ENCODE results near the gene CFAP43.

The CFAP43 gene

GRCh38 chr10:104234934-104235333 lies 2.8 kb upstream of the CFAP43 start:
- FAIRE-seq (no peak), DNase-seq (ENCODE audit: insufficient read length, low spot score) (no peak)
- TF ChIP-seq TAF1 (IDR thresholded peaks at IDR 0.05; ENCODE audit: low read depth, low read length) (no peak), POLR2AphosphoS5 (IDR thresholded peaks at IDR 0.05; ENCODE audit: low read depth, low read length) (no peak), SPI1 (IDR thresholded peaks at IDR 0.05; ENCODE audit: low read depth, low read length) (no peak), POU2F2 (IDR thresholded peaks at IDR 0.05; ENCODE audit: low read depth, low read length) (no peak), PAX5 (IDR thresholded peaks at IDR 0.05; ENCODE audit: insufficient read depth, low read length, severe bottlenecking) (no peak), POLR2A (IDR thresholded peaks at IDR 0.05; ENCODE audit: low read depth, low read length) (no peak)

GRCh38 chr10:104233817-104234216 lies 1.7 kb upstream of the CFAP43 start:
- DNase-seq (ENCODE audit: insufficient read length, low spot score) (no peak), FAIRE-seq (no peak)
- TF ChIP-seq SPI1 (IDR thresholded peaks at IDR 0.05; ENCODE audit: low read depth, low read length) (no peak), PAX5 (IDR thresholded peaks at IDR 0.05; ENCODE audit: insufficient read depth, low read length, severe bottlenecking) (no peak), POU2F2 (IDR thresholded peaks at IDR 0.05; ENCODE audit: low read depth, low read length) (no peak), POLR2A (IDR thresholded peaks at IDR 0.05; ENCODE audit: low read depth, low read length) (no peak), TAF1 (IDR thresholded peaks at IDR 0.05; ENCODE audit: low read depth, low read length) (no peak), POLR2AphosphoS5 (IDR thresholded peaks at IDR 0.05; ENCODE audit: low read depth, low read length) (no peak)

DNA sequence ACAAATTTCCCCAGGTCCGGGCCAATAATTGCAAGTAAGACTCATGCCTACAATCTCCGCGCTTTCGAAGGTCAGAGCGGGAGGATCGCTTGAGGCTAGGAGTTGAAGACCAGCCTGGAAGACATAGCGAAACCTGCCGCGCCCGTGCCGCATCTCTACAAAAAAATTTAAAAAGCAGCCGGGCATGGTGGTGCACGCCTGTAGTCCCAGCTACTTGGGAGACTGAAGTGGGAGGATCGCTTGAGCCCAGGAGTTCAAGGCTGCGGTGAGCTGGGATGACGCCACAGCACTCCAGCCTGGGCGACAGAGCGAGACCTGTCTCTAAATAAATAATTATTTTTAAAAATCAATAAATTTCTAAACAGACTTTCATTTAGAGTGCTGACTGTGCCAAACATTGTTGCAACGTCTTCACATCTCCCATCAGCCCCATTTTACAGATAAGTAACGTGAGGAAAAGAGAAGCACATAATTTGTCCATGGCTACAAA lies 494 bp upstream of the CFAP43 start:
- no peak for DNase-seq (ENCODE audit: insufficient read length, low spot score)
- TF ChIP-seq PAX5 (IDR thresholded peaks at IDR 0.05; ENCODE audit: insufficient read depth, low read length, severe bottlenecking) (no peak), TAF1 (IDR thresholded peaks at IDR 0.05; ENCODE audit: low read depth, low read length) (no peak), POLR2A (IDR thresholded peaks at IDR 0.05; ENCODE audit: low read depth, low read length) (no peak), POLR2AphosphoS5 (IDR thresholded peaks at IDR 0.05; ENCODE audit: low read depth, low read length) (no peak), POU2F2 (IDR thresholded peaks at IDR 0.05; ENCODE audit: low read depth, low read length) (no peak), SPI1 (IDR thresholded peaks at IDR 0.05; ENCODE audit: low read depth, low read length) (no peak)
- FAIRE-seq, result no peak

- TF ChIP-seq POLR2A (IDR thresholded peaks at IDR 0.05; ENCODE audit: low read depth, low read length) (no peak), TAF1 (IDR thresholded peaks at IDR 0.05; ENCODE audit: low read depth, low read length) (no peak), SPI1 (IDR thresholded peaks at IDR 0.05; ENCODE audit: low read depth, low read length) (no peak), POLR2AphosphoS5 (IDR thresholded peaks at IDR 0.05; ENCODE audit: low read depth, low read length) (no peak), POU2F2 (IDR thresholded peaks at IDR 0.05; ENCODE audit: low read depth, low read length) (no peak), PAX5 (IDR thresholded peaks at IDR 0.05; ENCODE audit: insufficient read depth, low read length, severe bottlenecking) (no peak)
- FAIRE-seq (no peak), DNase-seq (ENCODE audit: insufficient read length, low spot score) (no peak)
These were observed 1.7 kb downstream of the CFAP43 start for GRCh38 chr10:104230490-104230889.

- TF ChIP-seq POLR2A (IDR thresholded peaks at IDR 0.05; ENCODE audit: low read depth, low read length) (no peak), POU2F2 (IDR thresholded peaks at IDR 0.05; ENCODE audit: low read depth, low read length) (no peak), PAX5 (IDR thresholded peaks at IDR 0.05; ENCODE audit: insufficient read depth, low read length, severe bottlenecking) (no peak), POLR2AphosphoS5 (IDR thresholded peaks at IDR 0.05; ENCODE audit: low read depth, low read length) (no peak), SPI1 (IDR thresholded peaks at IDR 0.05; ENCODE audit: low read depth, low read length) (no peak), TAF1 (IDR thresholded peaks at IDR 0.05; ENCODE audit: low read depth, low read length) (no peak)
- DNase-seq (ENCODE audit: insufficient read length, low spot score), result no peak
- no peak for FAIRE-seq
These were observed 8.9 kb downstream of the CFAP43 start for GRCh38 chr10:104223304-104223703.

- TF ChIP-seq TAF1 (IDR thresholded peaks at IDR 0.05; ENCODE audit: low read depth, low read length) (no peak), POLR2AphosphoS5 (IDR thresholded peaks at IDR 0.05; ENCODE audit: low read depth, low read length) (no peak), POU2F2 (IDR thresholded peaks at IDR 0.05; ENCODE audit: low read depth, low read length) (no peak), SPI1 (IDR thresholded peaks at IDR 0.05; ENCODE audit: low read depth, low read length) (no peak), POLR2A (IDR thresholded peaks at IDR 0.05; ENCODE audit: low read depth, low read length) (no peak), PAX5 (IDR thresholded peaks at IDR 0.05; ENCODE audit: insufficient read depth, low read length, severe bottlenecking) (no peak)
- FAIRE-seq (no peak), DNase-seq (ENCODE audit: insufficient read length, low spot score) (no peak)
These were observed 11.6 kb downstream of the CFAP43 start for GRCh38 chr10:104220522-104220921.

- FAIRE-seq (no peak), DNase-seq (ENCODE audit: insufficient read length, low spot score) (no peak)
- TF ChIP-seq TAF1 (IDR thresholded peaks at IDR 0.05; ENCODE audit: low read depth, low read length) (no peak), PAX5 (IDR thresholded peaks at IDR 0.05; ENCODE audit: insufficient read depth, low read length, severe bottlenecking) (no peak), POLR2AphosphoS5 (IDR thresholded peaks at IDR 0.05; ENCODE audit: low read depth, low read length) (no peak), POLR2A (IDR thresholded peaks at IDR 0.05; ENCODE audit: low read depth, low read length) (no peak), POU2F2 (IDR thresholded peaks at IDR 0.05; ENCODE audit: low read depth, low read length) (no peak), SPI1 (IDR thresholded peaks at IDR 0.05; ENCODE audit: low read depth, low read length) (no peak)
These were observed 13.4 kb downstream of the CFAP43 start for GRCh38 chr10:104218751-104219150.

DNA sequence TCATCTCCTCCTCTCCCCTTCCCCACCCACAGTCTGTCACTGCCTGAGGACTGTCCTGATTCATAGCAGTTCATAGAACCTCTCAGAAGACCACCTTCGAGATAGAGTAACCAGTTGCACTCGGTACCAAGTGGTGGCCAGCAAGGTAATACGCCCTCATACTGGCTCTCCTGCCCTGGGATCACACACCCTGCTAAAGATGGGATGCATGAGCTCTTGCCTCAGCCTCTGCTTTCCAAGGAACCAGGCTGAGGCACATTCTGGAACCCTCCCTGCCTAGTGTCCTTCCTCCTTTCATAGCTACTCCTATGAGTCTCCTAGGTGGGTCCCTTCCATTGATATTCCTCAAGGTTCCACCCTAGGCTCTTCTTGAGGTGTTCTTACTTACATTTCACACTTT lies 15.5 kb downstream of the CFAP43 start:
- no peak for TF ChIP-seq POU2F2 (IDR thresholded peaks at IDR 0.05; ENCODE audit: low read depth, low read length)
- DNase-seq (ENCODE audit: insufficient read length, low spot score) (no peak), FAIRE-seq (no peak)

DNA sequence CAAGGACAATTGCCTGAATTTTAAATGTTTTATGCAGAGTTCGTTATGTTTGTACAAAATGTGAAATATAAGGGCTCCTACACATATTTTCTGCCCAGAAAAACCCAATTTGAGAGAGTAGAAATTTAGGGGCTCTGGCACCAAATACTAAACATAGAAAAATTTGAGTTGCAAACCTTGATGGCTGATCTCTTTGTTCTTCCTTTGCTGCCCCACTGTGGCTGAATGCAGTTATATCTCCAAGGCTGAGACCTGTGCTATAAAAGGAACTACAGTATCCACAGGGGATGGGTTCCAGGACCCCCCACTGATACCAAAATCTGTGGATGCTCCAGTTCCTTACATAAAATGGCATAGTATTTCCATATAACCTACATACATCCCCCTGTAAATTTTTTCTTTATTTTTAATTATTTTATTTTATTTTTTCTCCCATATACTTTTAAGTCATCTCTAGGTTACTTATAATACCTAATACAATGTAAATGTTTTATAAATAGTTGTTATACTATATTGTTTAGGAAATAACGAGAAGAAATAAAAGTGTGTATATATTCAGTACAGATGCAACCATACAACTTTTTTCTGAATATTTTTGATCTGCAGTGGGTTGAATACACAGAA lies 22.5 kb downstream of the CFAP43 start:
- TF ChIP-seq POLR2AphosphoS5 (IDR thresholded peaks at IDR 0.05; ENCODE audit: low read depth, low read length) (no peak), PAX5 (IDR thresholded peaks at IDR 0.05; ENCODE audit: insufficient read depth, low read length, severe bottlenecking) (no peak), TAF1 (IDR thresholded peaks at IDR 0.05; ENCODE audit: low read depth, low read length) (no peak), POU2F2 (IDR thresholded peaks at IDR 0.05; ENCODE audit: low read depth, low read length) (no peak), POLR2A (IDR thresholded peaks at IDR 0.05; ENCODE audit: low read depth, low read length) (no peak), SPI1 (IDR thresholded peaks at IDR 0.05; ENCODE audit: low read depth, low read length) (no peak)
- FAIRE-seq (peak; percentile 16), DNase-seq (ENCODE audit: insufficient read length, low spot score) (no peak)

DNA sequence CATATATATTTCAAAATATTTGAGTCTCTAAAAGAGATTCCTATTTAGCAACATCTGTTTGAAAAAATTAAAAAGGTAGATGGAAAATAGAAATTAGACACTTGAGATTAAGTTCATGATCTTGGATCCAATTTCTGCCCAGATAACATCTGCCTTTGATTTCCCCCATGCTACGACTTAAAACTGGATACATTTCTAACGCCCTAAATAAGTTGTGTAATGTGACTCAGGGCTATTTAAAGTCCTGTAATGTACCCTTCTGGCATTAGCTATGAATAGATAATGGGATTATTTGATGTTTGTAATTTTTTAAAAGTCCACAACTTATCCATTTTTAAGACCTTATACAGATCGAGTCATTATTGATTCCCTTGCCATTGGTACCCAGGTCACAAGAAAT lies 23.4 kb downstream of the CFAP43 start:
- no peak for DNase-seq (ENCODE audit: insufficient read length, low spot score)
- no peak for FAIRE-seq
- TF ChIP-seq TAF1 (IDR thresholded peaks at IDR 0.05; ENCODE audit: low read depth, low read length), result no peak
- TF ChIP-seq PAX5 (IDR thresholded peaks at IDR 0.05; ENCODE audit: insufficient read depth, low read length, severe bottlenecking), result no peak
- no peak for TF ChIP-seq POLR2A (IDR thresholded peaks at IDR 0.05; ENCODE audit: low read depth, low read length)
- no peak for TF ChIP-seq SPI1 (IDR thresholded peaks at IDR 0.05; ENCODE audit: low read depth, low read length)
- TF ChIP-seq POLR2AphosphoS5 (IDR thresholded peaks at IDR 0.05; ENCODE audit: low read depth, low read length), result no peak
- TF ChIP-seq POU2F2 (IDR thresholded peaks at IDR 0.05; ENCODE audit: low read depth, low read length), result no peak
